GM21360 (cell line): ENCODE results near the gene KCNE4.
A peak's percentile ranks its signal among the peaks of the same experiment; 100 is the strongest.
"Not testable (repeated sequence)": the region's sequence is repeated elsewhere in the genome, so short reads cannot be mapped to it uniquely, and the experiment has no call there.

Source experiments
- ATAC-seq: cut with Tn5 transposase; IDR thresholded peaks from one replicate; pipeline ENCODE4 v1.9.1; 2021; ENCODE audit warnings: mild to moderate bottlenecking, moderate library complexity; ENCODE audit not compliant: unreplicated experiment

Gene KCNE4

GRCh38 chr2:223056701-223057418, 4.9 kb downstream of the KCNE4 start:
- ATAC-seq = no peak

- ATAC-seq = no peak
Measured at GRCh38 chr2:223057569-223057968, 5.6 kb downstream of the KCNE4 start.

- ATAC-seq = no peak
Measured at GRCh38 chr2:223058952-223059716, 7.1 kb downstream of the KCNE4 start.

- no peak for ATAC-seq
Measured at GRCh38 chr2:223060201-223060825, 8.3 kb downstream of the KCNE4 start.

GRCh38 chr2:223062396-223062795, 10.4 kb downstream of the KCNE4 start:
- no peak for ATAC-seq

GRCh38 chr2:223065107-223065506, 13.1 kb downstream of the KCNE4 start:
- no peak for ATAC-seq

GRCh38 chr2:223066721-223067120, 14.7 kb downstream of the KCNE4 start:
- no peak for ATAC-seq

GRCh38 chr2:223068071-223068470, 16.1 kb downstream of the KCNE4 start:
- ATAC-seq = no peak

- ATAC-seq = no peak
Measured at GRCh38 chr2:223069465-223069864, 17.5 kb downstream of the KCNE4 start.

- ATAC-seq = no peak
Measured at GRCh38 chr2:223069988-223070387, 18.0 kb downstream of the KCNE4 start.

GRCh38 chr2:223071139-223071538, 19.1 kb downstream of the KCNE4 start:
- ATAC-seq = no peak

- ATAC-seq = no peak
Measured at GRCh38 chr2:223072826-223073225, 20.8 kb downstream of the KCNE4 start.

GRCh38 chr2:223075301-223076270, 23.6 kb downstream of the KCNE4 start:
- peak; percentile 84 for ATAC-seq

- ATAC-seq = no peak
Measured at GRCh38 chr2:223076573-223076972, 24.6 kb downstream of the KCNE4 start.

GRCh38 chr2:223078482-223078881, 26.5 kb downstream of the KCNE4 start:
- no peak for ATAC-seq

- no peak for ATAC-seq
Measured at GRCh38 chr2:223079378-223079777, 27.4 kb downstream of the KCNE4 start.

- no peak for ATAC-seq
Measured at GRCh38 chr2:223079925-223080324, 27.9 kb downstream of the KCNE4 start.

- ATAC-seq = not testable (repeated sequence)
Measured at GRCh38 chr2:223080790-223081360, 28.9 kb downstream of the KCNE4 start.

GRCh38 chr2:223081789-223082188, 29.8 kb downstream of the KCNE4 start:
- no peak for ATAC-seq

GRCh38 chr2:223082706-223083105, 30.7 kb downstream of the KCNE4 start:
- no peak for ATAC-seq
